Tibial nerve (tissue), 4 donors: ENCODE measurements around the gene ELMO1. TPM values are rescaled to one million over a fixed set of nuclear protein-coding genes. Genes with fewer than 3 reads are reported as not detected.

ENCODE experiments used
- DNase-seq, 2 donors: peaks; one replicate each; pipeline ENCODE4 v3.0.0-alpha.2; 2019; ENCODE audit warnings: low spot score in 2 of 2
- H3K27ac ChIP-seq, 4 donors: fragments of 200-600 bp; sonication (generic) in 3 of 4; one replicate each; pipeline ENCODE4 v1.5.1; 2017 to 2019; ENCODE audit warnings: mild to moderate bottlenecking in 1 of 4
- H3K27me3 ChIP-seq, 2 donors: fragments of 200-600 bp; sonication (generic) in 1 of 2; one replicate each; pipeline versions ENCODE4 v1.5.1 to v1.6.0; 2017 to 2019
- H3K36me3 ChIP-seq, 3 donors: fragments of 200-600 bp; sonication (generic); one replicate each; pipeline ENCODE4 v1.5.1; 2018 to 2019
- H3K4me1 ChIP-seq, 4 donors: fragments of 200-600 bp; sonication (generic) in 3 of 4; one replicate each; pipeline ENCODE4 v1.5.1; 2017 to 2019
- H3K4me3 ChIP-seq, 4 donors: fragments of 200-600 bp; sonication (generic) in 3 of 4; one replicate each; pipeline ENCODE4 v1.5.1; 2017 to 2019; ENCODE audit warnings: mild to moderate bottlenecking in 1 of 4, moderate library complexity in 1 of 4
- H3K9me3 ChIP-seq, 4 donors: fragments of 200-600 bp; sonication (generic) in 3 of 4; one replicate each; pipeline ENCODE4 v1.5.1; 2017 to 2019
- EP300 ChIP-seq, 2 donors: sonication (generic); formaldehyde crosslinking; IDR thresholded peaks; one replicate each; pipeline ENCODE4 v1.6.1; 2017; ENCODE audit warnings: antibody characterized with exemption in 2 of 2, mild to moderate bottlenecking in 1 of 2
- POLR2A ChIP-seq, 2 donors: fragments of 450-650 bp; IDR thresholded peaks; one replicate each; pipeline ENCODE4 v1.6.1; 2017; ENCODE audit warnings: antibody characterized with exemption in 2 of 2, mild to moderate bottlenecking in 2 of 2, moderate library complexity in 2 of 2
- WGBS, 2 donors: methylation state at CpG; one replicate each; pipeline ENCODE4 v1.1.5; 2018; 5-methylcytosine and 5-hydroxymethylcytosine counted together
- total RNA-seq, 4 donors: library from RNA; depleted of rRNA; stranded (reverse); fragments of >200 nt; gene quantifications; one replicate each; pipeline ENCODE4 v1.1.0, GENCODE V29; 2016
- TF ChIP-seq, protein P1 (sequence below), 5 experiments: fragments of 200-600 bp in 3 of 5; fragments of 450-650 bp in 2 of 5; sonication (generic) in 3 of 5; IDR thresholded peaks; one replicate each; pipeline ENCODE4 v1.5.1; 2016 to 2019; ENCODE audit warnings: antibody characterized with exemption in 5 of 5, mild to moderate bottlenecking in 3 of 5, moderate library complexity in 2 of 5

Gene ELMO1
- total RNA-seq, 4 donors from 2014 or later: 196 to 328 (median 268) TPM

DNA sequence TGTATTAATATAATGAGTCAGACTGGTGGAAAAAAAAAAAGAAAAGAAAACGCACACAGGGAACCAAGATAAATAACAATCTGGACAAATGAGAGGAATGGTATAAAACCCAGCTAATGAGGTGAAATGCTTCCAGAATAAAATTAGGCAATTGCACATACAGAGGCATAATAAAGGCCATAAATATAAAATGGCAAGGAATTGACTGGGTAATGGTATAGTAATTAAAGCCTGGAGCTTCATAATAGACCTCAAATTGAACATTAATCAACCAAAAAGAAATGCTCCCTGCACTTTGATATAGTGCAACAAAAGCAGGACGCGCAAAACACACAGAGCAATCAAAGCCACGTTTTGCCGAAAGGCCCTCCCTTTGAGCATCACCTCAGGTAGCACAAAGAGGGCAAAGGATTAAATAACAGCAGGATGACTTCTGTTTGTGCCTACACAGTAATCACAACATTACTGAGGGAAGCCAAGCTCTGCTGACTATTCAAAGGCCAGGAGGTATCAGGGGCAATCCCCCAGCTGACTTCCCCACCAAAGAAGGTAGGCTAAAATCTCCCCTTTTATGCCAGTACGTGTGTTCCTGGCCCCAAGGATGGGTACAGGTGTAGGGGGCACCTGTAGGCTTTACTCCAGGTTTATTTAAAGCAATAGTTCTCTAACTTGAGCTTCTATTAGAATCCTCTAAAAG lies 343.7 kb downstream of the ELMO1 start:
- WGBS, 2 donors: 58 to 60% methylated on average over 6 of the region's 6 CpGs
- Histone ChIP-seq H3K27me3 (no peaks in the 10 kb centered on the region), H3K27ac (no peak overlapping the region), H3K36me3 (peaks cover 0 to 8% (median 0%) of the 10 kb centered on the region in 3 donors), H3K4me3 (no peak overlapping the region), H3K4me1 (peaks cover 0 to 33% (median 15%) of the 10 kb centered on the region in 4 donors), H3K9me3 (no peaks in the 10 kb centered on the region)
- TF ChIP-seq POLR2A (IDR thresholded peaks at IDR 0.05) (no peak), EP300 (IDR thresholded peaks at IDR 0.05) (no peak)
- TF ChIP-seq, protein P1, sequence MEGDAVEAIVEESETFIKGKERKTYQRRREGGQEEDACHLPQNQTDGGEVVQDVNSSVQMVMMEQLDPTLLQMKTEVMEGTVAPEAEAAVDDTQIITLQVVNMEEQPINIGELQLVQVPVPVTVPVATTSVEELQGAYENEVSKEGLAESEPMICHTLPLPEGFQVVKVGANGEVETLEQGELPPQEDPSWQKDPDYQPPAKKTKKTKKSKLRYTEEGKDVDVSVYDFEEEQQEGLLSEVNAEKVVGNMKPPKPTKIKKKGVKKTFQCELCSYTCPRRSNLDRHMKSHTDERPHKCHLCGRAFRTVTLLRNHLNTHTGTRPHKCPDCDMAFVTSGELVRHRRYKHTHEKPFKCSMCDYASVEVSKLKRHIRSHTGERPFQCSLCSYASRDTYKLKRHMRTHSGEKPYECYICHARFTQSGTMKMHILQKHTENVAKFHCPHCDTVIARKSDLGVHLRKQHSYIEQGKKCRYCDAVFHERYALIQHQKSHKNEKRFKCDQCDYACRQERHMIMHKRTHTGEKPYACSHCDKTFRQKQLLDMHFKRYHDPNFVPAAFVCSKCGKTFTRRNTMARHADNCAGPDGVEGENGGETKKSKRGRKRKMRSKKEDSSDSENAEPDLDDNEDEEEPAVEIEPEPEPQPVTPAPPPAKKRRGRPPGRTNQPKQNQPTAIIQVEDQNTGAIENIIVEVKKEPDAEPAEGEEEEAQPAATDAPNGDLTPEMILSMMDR (IDR thresholded peaks at IDR 0.05): no peak
- DNase-seq: no peak

DNA sequence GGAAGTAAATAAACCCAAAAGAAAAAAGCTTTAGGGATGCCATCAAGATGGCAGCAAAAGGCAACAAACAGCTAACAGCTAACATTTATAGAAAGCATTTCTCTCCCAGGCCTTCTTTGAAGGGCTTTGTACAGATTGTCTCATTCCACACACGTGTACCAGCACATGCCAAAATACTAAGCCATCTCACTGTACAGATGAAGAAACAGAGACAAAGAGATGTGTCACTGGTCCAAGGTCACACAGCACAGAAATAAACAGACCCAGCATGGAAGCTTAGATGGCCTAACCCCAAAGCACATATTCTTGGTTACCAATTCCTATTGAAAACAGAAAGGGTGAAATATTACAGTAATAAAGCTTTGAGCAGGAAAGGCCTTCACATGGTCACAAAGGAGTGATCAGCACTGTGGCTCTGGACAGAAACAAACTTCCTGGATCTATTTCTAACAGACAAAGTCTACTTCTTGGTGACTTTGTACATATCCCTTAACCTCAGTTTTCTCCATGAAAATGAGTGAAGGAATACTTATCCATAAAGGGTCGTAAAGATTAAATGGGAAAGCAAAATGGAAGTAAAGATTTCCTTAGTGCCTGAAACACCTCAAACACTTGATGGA lies 346.0 kb downstream of the ELMO1 start:
- WGBS, 2 donors: 92% methylated on average over 2 of the region's 2 CpGs
- DNase-seq: no peak
- H3K4me3 ChIP-seq: no peak overlapping the region

DNA sequence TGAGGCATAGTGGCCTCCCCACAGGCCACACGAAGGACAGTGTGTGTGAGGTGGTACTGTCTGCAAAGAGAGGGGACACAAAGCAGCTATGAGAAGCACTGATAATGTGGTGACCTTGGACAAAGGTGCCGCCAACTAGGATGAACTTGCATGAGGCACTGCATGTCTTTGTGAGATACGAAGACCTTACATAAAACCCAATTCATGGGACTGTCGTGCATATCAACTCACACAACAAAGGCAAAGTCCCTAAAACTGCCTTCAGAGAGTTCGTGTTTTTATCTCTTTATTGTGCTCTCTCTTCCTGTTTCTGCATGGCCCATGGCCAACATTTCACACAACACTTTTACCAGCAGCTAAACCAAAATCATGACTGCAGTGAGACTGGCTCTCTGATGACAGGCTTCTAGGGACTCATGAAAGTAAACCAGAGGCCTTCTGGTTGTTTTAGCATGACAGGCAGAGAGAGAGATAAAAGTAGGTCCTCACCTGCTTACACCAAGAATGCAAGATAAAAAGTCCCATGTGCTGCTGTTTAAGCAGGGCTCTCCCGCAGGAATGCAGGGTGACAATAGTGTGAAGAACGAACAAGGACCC lies 347.8 kb downstream of the ELMO1 start:
- WGBS, 2 donors: 53 to 59% methylated on average over 7 of the region's 7 CpGs
- TF ChIP-seq POLR2A (IDR thresholded peaks at IDR 0.05) (no peak), EP300 (IDR thresholded peaks at IDR 0.05) (no peak)
- TF ChIP-seq, protein P1 (IDR thresholded peaks at IDR 0.05): no peak
- DNase-seq: no peak
- Histone ChIP-seq H3K4me1 (peaks cover 0 to 15% (median 6%) of the 10 kb centered on the region in 4 donors), H3K27me3 (no peaks in the 10 kb centered on the region), H3K27ac (no peak overlapping the region), H3K4me3 (no peak overlapping the region), H3K36me3 (peaks cover 0 to 10% (median 0%) of the 10 kb centered on the region in 3 donors), H3K9me3 (no peaks in the 10 kb centered on the region)

More for the DNA sequence above, 346.0 kb downstream of the ELMO1 start:
- TF ChIP-seq EP300 (IDR thresholded peaks at IDR 0.05) (no peak), POLR2A (IDR thresholded peaks at IDR 0.05) (no peak)
- TF ChIP-seq, protein P1 (IDR thresholded peaks at IDR 0.05): no peak
- Histone ChIP-seq H3K27ac (no peak overlapping the region), H3K36me3 (peaks cover 0 to 8% (median 0%) of the 10 kb centered on the region in 3 donors), H3K4me1 (peaks cover 0 to 15% (median 6%) of the 10 kb centered on the region in 4 donors), H3K9me3 (no peaks in the 10 kb centered on the region), H3K27me3 (no peaks in the 10 kb centered on the region)

DNA sequence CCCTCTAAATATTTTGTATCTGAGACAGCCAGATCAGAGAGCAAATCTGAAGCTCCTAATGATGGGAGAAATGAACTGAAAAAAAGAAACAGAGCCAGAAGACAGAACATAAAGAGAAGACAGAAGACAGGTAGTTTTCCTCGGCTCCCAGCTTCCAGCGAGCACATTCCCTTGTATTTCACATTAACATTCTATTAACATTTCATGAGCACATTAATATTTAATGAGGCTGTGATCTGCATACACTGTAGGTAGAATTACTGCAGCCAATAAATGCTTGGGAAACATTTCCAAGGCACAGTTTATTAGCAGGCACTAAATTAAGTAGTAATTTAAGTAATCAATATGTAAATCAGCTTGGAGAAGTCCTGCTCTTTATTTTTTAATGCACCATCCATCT lies 349.9 kb downstream of the ELMO1 start:
- TF ChIP-seq EP300 (IDR thresholded peaks at IDR 0.05): no peak
- TF ChIP-seq, protein P1 (IDR thresholded peaks at IDR 0.05): no peak
- no peak for TF ChIP-seq POLR2A (IDR thresholded peaks at IDR 0.05)
- H3K4me3 ChIP-seq: no peak overlapping the region
- H3K27me3 ChIP-seq: no peaks in the 10 kb centered on the region
- DNase-seq: no peak
- H3K9me3 ChIP-seq: no peaks in the 10 kb centered on the region
- no peak overlapping the region for H3K27ac ChIP-seq
- WGBS, 2 donors: 77 to 86% methylated on average over 2 of the region's 2 CpGs
- H3K4me1 ChIP-seq: peaks cover 0 to 15% (median 6%) of the 10 kb centered on the region in 4 donors
- peaks cover 0 to 26% (median 0%) of the 10 kb centered on the region in 3 donors for H3K36me3 ChIP-seq

DNA sequence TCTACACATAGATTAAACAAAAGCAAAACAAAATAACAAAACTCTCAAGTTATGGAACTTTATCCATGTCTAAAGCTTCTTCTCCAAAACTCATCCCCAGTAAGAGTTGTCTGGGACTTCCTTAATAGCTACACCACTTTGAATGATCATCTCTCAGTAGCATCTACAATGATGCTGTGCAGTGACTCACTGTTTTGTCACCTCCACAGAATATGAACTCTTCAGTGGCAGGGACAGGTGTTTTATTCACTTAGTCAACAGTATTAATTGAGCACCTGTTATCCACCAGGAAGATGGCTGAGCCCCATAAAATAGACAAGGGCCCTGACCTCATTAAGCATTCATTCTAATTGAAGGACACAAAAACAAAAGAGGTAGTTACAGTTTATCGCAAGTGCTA lies 350.7 kb downstream of the ELMO1 start:
- H3K27ac ChIP-seq: no peak overlapping the region
- TF ChIP-seq EP300 (IDR thresholded peaks at IDR 0.05): no peak
- TF ChIP-seq POLR2A (IDR thresholded peaks at IDR 0.05): no peak
- TF ChIP-seq, protein P1 (IDR thresholded peaks at IDR 0.05): no peak
- H3K4me3 ChIP-seq: no peak overlapping the region
- no peaks in the 10 kb centered on the region for H3K27me3 ChIP-seq
- DNase-seq: no peak
- H3K36me3 ChIP-seq: peaks cover 0 to 26% (median 0%) of the 10 kb centered on the region in 3 donors
- H3K9me3 ChIP-seq: no peaks in the 10 kb centered on the region
- 47 to 89% methylated on average over 1 of the region's 1 CpG for WGBS, 2 donors
- peaks cover 0 to 15% (median 6%) of the 10 kb centered on the region in 4 donors for H3K4me1 ChIP-seq
